BLaER1 treated with 17β-estradiol and CSF1 and Interleukin-3, amounts not matched to agents 10 nM and 100 nM (cell line): ENCODE measurements around the gene FAM50A.
"Not testable (repeated sequence)": the region's sequence is repeated elsewhere in the genome, so short reads cannot be mapped to it uniquely, and the experiment has no call there.

Experiments
- H3K27ac ChIP-seq, 11 experiments: shearing (Covaris generic); formaldehyde crosslinking; 2 replicates each; pipeline ENCODE4 v1.8.1; 2022
- H3K27me3 ChIP-seq, 11 experiments: shearing (Covaris generic); formaldehyde crosslinking; 2 replicates each; pipeline ENCODE4 v1.8.1; 2022
- H3K36me3 ChIP-seq, 11 experiments: shearing (Covaris generic); formaldehyde crosslinking; 2 replicates each; pipeline ENCODE4 v1.8.1; 2022
- H3K4me1 ChIP-seq, 10 experiments: shearing (Covaris generic); formaldehyde crosslinking; 2 replicates each; pipeline ENCODE4 v1.8.1; 2022
- H3K4me2 ChIP-seq, 11 experiments: shearing (Covaris generic); formaldehyde crosslinking; 2 replicates each; pipeline ENCODE4 v1.8.1; 2022
- H3K4me3 ChIP-seq, 10 experiments: shearing (Covaris generic); formaldehyde crosslinking; 2 replicates each; pipeline ENCODE4 v1.8.1; 2022
- H3K9ac ChIP-seq, 11 experiments: shearing (Covaris generic); formaldehyde crosslinking; 2 replicates each; pipeline ENCODE4 v1.8.1; 2022
- H3K9me3 ChIP-seq, 11 experiments: shearing (Covaris generic); formaldehyde crosslinking; replicated peaks in 1 of 11; 2 replicates each; pipeline ENCODE4 v1.8.1; 2022
- H4K20me1 ChIP-seq, 11 experiments: shearing (Covaris generic); formaldehyde crosslinking; 2 replicates each; pipeline ENCODE4 v1.8.1; 2022
- Cebpa-rat ChIP-seq, 11 experiments: shearing (Covaris generic); IDR thresholded peaks; 2 replicates each; pipeline ENCODE4 v1.8.1; 2022

The FAM50A gene

DNA sequence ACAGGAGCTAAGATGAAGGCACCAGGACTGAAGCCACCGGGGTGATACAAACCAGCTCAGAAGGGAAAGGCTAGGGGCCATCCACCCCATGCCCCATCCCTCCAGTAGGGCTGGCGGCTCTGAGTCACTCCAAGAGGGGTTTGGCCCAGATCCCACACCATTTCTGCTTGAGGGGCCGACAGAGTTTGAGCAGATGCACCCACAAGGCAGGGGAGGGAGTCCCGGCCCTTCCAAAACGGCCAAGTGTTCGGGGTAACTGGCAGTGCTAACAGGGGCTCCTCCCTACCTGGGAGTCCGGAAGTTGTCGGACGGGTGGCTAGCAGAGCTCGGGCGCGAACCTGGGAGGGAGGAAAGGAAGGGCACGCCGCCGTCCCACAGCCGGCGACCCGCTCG lies 46.1 kb downstream of the FAM50A start:
- Histone ChIP-seq H3K4me2 (peak overlapping the region; percentile 77 to 89 (median 84)), H4K20me1 (peaks cover 0 to 21% (median 6%) of the 10 kb centered on the region in 11 experiments; a peak in 8 of 22 replicates), H3K4me3 (peak overlapping the region; percentile 70 to 81 (median 74)), H3K27me3 (peaks cover 13 to 41% (median 29%) of the 10 kb centered on the region in 11 experiments), H3K9ac (peak overlapping the region; percentile 76 to 88 (median 84)), H3K9me3 (peaks cover 0 to 58% (median 31%) of the 10 kb centered on the region in 11 experiments; a peak in 15 of 22 replicates), H3K27ac (peak overlapping the region; percentile 74 to 85 (median 77)), H3K4me1 (peaks cover 25 to 44% (median 36%) of the 10 kb centered on the region in 10 experiments), H3K36me3 (peaks cover 0 to 15% (median 5%) of the 10 kb centered on the region in 11 experiments; a peak in 12 of 22 replicates)
- TF ChIP-seq Cebpa-rat (IDR thresholded peaks at IDR 0.05): no peak

DNA sequence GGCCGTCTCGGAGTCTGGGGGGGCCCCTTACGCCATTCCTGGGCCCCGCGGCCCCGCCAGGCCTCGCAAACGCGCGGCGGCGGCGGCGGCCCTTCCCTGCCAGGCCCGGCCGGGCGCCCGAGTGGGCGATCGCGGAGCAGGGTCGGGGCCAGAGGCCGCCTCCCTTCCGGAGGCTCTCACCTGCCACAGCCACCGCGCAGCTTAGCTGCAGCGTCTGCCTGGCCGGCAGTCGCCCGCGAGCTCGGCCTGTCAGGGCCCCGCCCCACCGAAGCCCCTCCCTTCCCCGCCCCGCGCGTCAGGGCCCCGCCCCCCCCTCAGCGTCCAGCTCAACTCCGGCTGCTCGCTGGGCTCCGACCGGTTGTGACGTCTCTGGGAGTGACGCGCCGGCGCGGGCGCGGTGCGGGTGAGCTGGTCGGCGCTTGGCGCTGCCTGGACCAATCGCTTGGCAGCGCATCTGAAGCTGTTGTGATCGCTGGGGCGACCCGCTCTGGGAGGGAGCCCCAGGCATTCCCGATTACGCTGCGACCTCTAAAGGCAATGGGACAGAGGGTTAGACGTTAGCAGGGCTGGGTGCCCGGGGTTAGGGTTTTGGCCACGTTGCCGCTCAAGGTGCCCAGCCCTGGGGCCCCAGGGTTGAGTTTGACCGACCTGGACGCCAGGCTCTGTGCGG lies 46.6 kb downstream of the FAM50A start, which contains the start of gene SLC10A3:
Gene SLC10A3 (minus strand): TSS at position 216 of the 670 bp plus-strand sequence. CDS start 1,689 bp downstream, outside the sequence.
- Histone ChIP-seq H3K36me3 (peaks cover 0 to 11% (median 0%) of the 10 kb centered on the region in 11 experiments; a peak in 4 of 22 replicates), H3K4me1 (peaks cover 20 to 39% (median 31%) of the 10 kb centered on the region in 10 experiments; a peak in 19 of 20 replicates), H3K27ac (peak within 1 kb of the TSS; percentile 74 to 85 (median 77)), H3K9ac (peak within 1 kb of the TSS; percentile 76 to 88 (median 84)), H3K4me2 (peak within 1 kb of the TSS; percentile 77 to 89 (median 84)), H3K9me3 (peaks cover 0 to 56% (median 31%) of the 10 kb centered on the region in 11 experiments; a peak in 15 of 22 replicates), H3K4me3 (peak within 1 kb of the TSS; percentile 70 to 81 (median 74)), H3K27me3 (peaks cover 18 to 44% (median 29%) of the 10 kb centered on the region in 11 experiments), H4K20me1 (peaks cover 0 to 21% (median under 1%) of the 10 kb centered on the region in 11 experiments; a peak in 5 of 22 replicates)
- TF ChIP-seq Cebpa-rat (IDR thresholded peaks at IDR 0.05): no peak

DNA sequence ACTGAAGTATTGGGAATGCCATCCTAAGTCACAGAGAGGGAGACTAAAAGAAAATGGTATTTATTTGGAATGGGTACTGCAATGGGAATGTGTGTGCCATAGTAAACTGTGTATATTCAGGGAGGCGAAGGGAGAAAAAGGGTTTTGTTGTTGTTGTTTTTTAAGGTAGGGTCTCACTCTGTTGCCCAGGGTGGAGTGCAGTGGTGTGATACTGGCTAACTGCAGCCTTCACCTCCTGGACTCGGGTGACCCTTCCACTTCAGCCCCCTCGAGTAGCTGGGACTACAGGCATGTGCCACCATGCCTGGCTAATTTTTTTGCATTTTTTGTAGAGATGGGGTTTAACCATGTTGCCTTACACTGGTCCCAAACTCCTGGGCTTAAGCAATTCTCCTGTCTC lies 50.8 kb downstream of the FAM50A start:
- H4K20me1 ChIP-seq: 0 out of 22 replicates have a peak, but pooled peaks cover 0 to 5% (median 0%) of the 10 kb centered on the region in 11 experiments
- H3K4me3 ChIP-seq: no peak overlapping the region
- no peaks in the 10 kb centered on the region for H3K36me3 ChIP-seq
- peaks cover 44 to 81% (median 65%) of the 10 kb centered on the region in 11 experiments for H3K27me3 ChIP-seq
- H3K9ac ChIP-seq: no peak overlapping the region
- H3K4me2 ChIP-seq: no peak overlapping the region
- H3K9me3 ChIP-seq: peaks cover 0 to 19% (median 6%) of the 10 kb centered on the region in 11 experiments; a peak in 6 of 22 replicates
- no peak overlapping the region for H3K27ac ChIP-seq
- TF ChIP-seq Cebpa-rat (IDR thresholded peaks at IDR 0.05): no peak
- peaks cover 0 to 11% (median 8%) of the 10 kb centered on the region in 10 experiments; a peak in 16 of 20 replicates for H3K4me1 ChIP-seq

DNA sequence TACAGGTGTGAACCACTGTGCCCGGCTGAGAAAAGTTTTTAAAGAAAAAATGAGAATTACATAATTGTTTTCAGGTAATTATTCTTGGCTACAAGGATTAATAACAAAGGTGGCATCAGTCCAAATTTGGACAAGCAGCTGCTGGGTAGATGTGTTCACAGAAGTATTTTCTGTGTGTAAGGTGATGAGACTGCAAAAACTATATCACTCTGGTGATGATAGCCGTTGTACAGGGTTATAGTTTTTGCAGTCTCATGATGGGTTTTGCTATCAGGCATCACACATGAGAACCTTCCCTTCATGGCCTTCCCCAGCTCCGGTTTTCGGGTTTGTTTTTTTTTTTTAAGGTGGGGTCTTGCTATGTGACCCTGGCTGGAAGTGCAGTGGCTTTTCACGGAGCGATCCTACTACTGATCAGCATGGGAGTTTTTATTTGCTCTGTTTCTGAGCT lies 51.6 kb downstream of the FAM50A start:
- Histone ChIP-seq H3K4me2 (no peak overlapping the region), H3K27ac (no peak overlapping the region), H3K4me3 (no peak overlapping the region), H3K4me1 (peaks cover 0 to 9% (median 6%) of the 10 kb centered on the region in 10 experiments; a peak in 11 of 20 replicates), H3K27me3 (peaks cover 49 to 88% (median 73%) of the 10 kb centered on the region in 11 experiments), H3K36me3 (no peaks in the 10 kb centered on the region), H4K20me1 (0 out of 22 replicates have a peak, but pooled peaks cover 0 to 5% (median 0%) of the 10 kb centered on the region in 11 experiments), H3K9me3 (peaks cover 0 to 11% (median 0%) of the 10 kb centered on the region in 11 experiments; a peak in 1 of 22 replicates), H3K9ac (no peak overlapping the region)
- no peak for TF ChIP-seq Cebpa-rat (IDR thresholded peaks at IDR 0.05)

DNA sequence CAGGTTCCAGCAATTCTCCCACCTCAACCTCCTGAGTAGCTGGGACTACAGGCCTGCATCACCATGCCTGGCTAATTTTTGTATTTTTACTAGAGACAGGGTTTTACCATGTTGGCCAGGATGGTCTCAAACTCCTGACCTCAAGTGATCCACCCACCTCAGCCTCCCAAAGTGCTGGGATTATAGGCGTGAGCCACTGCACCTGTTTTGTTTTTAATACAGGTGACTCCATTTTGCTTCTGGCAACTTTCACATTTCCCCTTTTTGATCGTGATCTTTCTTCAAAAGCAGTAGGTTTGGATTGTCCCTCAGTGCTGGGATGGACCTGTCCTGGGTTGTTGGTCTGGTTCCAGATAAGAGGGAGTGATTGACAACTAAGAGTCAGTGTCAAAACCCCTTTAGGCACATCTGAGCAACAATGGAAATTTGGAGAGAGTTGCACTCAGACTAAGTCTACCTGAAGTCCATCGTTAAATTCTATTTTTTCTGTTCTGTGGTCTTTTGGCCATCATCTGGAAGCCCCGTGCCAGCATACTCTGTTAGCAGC lies 52.7 kb downstream of the FAM50A start:
- H3K9ac ChIP-seq, H3K36me3 ChIP-seq, H3K4me1 ChIP-seq, H3K4me2 ChIP-seq, H3K4me3 ChIP-seq, H3K9me3 ChIP-seq, H3K27ac ChIP-seq, H4K20me1 ChIP-seq: not testable (repeated sequence)
- H3K27me3 ChIP-seq: peaks cover 49 to 99% (median 81%) of the 10 kb centered on the region in 11 experiments
